Ishikawa (cell line): ENCODE results near the gene ZSWIM6.

Experiments
- CEBPB ChIP-seq: IDR thresholded peaks from 2 replicates; pipeline ENCODE4 v1.6.1; 2012
- CREB1 ChIP-seq: IDR thresholded peaks from 2 replicates; pipeline ENCODE4 v1.6.1; 2012; ENCODE audit warnings: low read depth
- EGR1 ChIP-seq: IDR thresholded peaks from 2 replicates; pipeline ENCODE4 v1.6.1; 2012
- EP300 ChIP-seq: IDR thresholded peaks from 2 replicates; pipeline ENCODE4 v1.6.1; 2012; ENCODE audit warnings: borderline replicate concordance
- FOXM1 ChIP-seq: IDR thresholded peaks from 2 replicates; pipeline ENCODE4 v1.6.1; 2012; ENCODE audit warnings: low read depth, borderline replicate concordance
- NFIC ChIP-seq: IDR thresholded peaks from 2 replicates; pipeline ENCODE4 v1.6.1; 2012
- RAD21 ChIP-seq: IDR thresholded peaks from 2 replicates; pipeline ENCODE4 v1.6.1; 2012; ENCODE audit warnings: low read depth
- TAF1 ChIP-seq: IDR thresholded peaks from 2 replicates; pipeline ENCODE4 v1.6.1; 2012; ENCODE audit warnings: low read depth, mild to moderate bottlenecking
- TCF12 ChIP-seq: IDR thresholded peaks from 2 replicates; pipeline ENCODE4 v1.6.1; 2012; ENCODE audit warnings: low read depth
- TEAD4 ChIP-seq: IDR thresholded peaks from 2 replicates; pipeline ENCODE4 v1.6.1; 2012
- YY1 ChIP-seq: IDR thresholded peaks from 2 replicates; pipeline ENCODE4 v1.6.1; 2012; ENCODE audit warnings: low read depth
- ZBTB7A ChIP-seq: IDR thresholded peaks from 2 replicates; pipeline ENCODE4 v1.6.1; 2012; ENCODE audit warnings: low read depth
- TF ChIP-seq, protein P1 (sequence below): IDR thresholded peaks from 2 replicates; pipeline ENCODE4 v1.6.1; 2012
- TF ChIP-seq, protein P2 (sequence below): IDR thresholded peaks from 2 replicates; pipeline ENCODE4 v1.6.1; 2012
- TF ChIP-seq, protein P3 (sequence below): IDR thresholded peaks from 2 replicates; pipeline ENCODE4 v1.6.1; 2012; ENCODE audit warnings: low read depth, mild to moderate bottlenecking

ZSWIM6 gene

DNA sequence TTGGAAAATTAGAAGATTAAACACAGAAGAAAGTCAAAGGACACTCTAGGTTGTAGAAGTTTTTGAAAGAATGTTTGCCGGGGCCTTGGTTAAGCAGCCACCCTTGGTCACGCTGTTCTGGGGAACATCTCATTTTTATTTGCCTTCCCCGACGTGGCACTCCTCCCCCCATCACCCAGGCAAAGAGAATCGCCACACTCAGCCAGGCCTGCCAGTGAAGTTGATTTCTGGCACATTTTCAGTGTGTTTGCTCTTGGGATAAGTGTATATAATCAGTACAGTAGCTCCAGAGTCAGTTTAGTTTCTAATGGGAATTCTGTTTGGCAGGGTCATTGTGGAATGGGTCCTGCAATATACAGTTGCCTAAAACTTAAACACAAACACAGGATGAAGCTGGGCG lies 243.5 kb downstream of the ZSWIM6 start:
- TF ChIP-seq EGR1 (no peak), NFIC (no peak)

DNA sequence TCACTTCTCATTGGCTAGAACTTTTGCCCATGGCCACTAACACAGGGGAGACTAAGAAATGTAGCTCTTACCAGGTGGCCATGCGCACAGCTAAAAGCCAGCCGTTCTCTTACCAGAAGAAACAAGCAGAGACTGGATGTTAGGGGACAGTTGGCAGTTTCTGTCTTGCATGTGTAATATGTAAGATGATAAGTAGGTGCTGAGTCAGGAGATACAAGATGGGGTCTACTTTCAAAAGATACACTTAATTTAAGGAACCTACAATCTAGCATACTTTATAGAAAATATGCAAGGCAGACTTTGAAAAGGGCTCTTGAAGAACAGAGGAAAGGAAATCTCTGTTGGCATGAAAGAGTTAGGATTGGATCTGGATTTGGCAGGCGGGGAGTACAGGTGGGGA lies 244.5 kb downstream of the ZSWIM6 start:
- TF ChIP-seq TEAD4 (no peak), TAF1 (no peak), TCF12 (no peak), CREB1 (no peak), NFIC (no peak), FOXM1 (no peak), RAD21 (no peak), EGR1 (no peak)
- TF ChIP-seq, protein P1, sequence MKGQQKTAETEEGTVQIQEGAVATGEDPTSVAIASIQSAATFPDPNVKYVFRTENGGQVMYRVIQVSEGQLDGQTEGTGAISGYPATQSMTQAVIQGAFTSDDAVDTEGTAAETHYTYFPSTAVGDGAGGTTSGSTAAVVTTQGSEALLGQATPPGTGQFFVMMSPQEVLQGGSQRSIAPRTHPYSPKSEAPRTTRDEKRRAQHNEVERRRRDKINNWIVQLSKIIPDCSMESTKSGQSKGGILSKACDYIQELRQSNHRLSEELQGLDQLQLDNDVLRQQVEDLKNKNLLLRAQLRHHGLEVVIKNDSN, result no peak

DNA sequence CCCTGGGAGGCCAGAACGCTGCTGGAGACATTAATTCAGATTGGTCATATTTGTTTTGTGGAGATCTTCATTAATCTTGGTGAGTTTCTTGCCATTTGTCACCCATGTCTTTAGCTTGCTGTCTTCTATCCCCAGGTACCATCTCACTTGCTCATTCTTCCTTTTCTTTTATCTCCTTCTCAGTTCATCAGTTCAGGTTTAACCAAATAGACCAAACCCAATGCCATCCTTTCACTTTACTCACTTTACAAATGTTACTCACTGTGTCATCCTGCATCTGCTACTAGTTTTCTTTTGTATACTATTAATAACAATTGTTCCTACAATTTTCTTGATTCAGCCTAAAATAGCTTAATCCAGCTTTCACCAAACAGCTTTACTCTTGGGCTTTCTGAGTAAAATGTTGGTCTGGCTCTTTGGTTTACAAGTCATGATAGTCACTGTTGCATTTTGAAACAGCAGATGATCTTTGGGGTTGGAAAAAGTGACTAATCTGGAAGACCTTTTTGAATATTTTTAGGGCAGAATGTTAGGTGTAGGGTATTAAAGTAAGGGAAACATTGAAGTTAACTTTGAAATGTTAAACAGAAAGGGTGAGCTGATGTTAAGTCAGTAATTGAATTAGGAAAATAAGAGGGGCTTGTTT lies 246.9 kb downstream of the ZSWIM6 start:
- TF ChIP-seq CREB1, result no peak
- no peak for TF ChIP-seq CEBPB
- TF ChIP-seq, protein P1, result no peak
- TF ChIP-seq TEAD4, result no peak
- no peak for TF ChIP-seq NFIC
- TF ChIP-seq RAD21, result no peak
- no peak for TF ChIP-seq EGR1
- TF ChIP-seq FOXM1, result no peak
- TF ChIP-seq YY1, result no peak

DNA sequence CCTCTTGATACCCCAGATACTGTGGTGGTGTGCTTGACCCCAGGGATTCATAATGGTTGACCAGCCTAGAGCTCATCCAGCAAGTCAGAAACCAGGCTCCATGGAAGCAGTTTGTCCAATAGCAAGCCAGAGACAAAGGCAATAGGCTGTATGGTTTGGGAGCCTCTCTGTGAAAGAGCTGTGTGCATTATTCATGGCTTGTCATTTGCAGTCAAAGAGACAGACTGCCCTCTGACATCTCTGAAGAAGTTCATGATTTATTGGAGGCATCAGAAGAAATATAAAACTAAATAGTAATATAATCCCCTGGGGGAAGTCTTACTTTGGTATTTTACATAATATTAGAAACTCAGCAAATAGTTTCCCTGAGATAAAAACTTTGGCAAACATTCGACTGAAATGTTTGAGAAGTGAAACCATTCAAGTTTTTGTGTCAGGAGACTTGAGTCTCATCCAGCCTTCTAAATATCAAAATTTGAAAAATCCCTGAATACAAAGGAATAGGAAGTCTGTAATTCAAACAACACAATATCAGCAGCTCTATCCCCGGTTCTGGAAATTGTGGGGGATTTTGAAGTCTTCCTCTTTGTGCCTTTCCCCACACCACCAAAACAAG lies 250.3 kb downstream of the ZSWIM6 start:
- TF ChIP-seq, protein P2, sequence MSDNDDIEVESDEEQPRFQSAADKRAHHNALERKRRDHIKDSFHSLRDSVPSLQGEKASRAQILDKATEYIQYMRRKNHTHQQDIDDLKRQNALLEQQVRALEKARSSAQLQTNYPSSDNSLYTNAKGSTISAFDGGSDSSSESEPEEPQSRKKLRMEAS, result no peak
- no peak for TF ChIP-seq TEAD4
- no peak for TF ChIP-seq YY1
- no peak for TF ChIP-seq EGR1

DNA sequence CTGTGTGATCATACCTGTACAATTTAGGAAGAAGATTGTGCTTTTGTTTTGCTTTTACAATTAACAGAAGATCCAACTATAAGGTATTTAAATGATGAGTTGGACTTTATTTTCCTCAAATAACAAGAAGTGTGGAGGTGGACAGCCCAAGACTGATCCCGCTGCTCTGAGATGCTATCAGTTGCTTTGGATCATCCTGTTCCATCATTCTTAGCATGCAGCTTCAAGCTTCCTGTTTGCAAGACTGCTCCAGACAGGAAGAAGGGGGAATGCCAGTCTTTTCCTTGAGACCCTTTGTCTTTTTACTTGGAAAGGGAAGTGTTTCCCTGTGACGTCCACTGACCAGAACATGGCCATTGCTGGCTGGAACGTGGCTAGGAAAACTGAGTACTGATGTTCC lies 250.8 kb downstream of the ZSWIM6 start:
- TF ChIP-seq RAD21 (no peak), TEAD4 (no peak), EGR1 (no peak), TCF12 (no peak), NFIC (no peak), TAF1 (no peak), ZBTB7A (no peak)
- TF ChIP-seq, protein P2, result no peak
- TF ChIP-seq, protein P3, sequence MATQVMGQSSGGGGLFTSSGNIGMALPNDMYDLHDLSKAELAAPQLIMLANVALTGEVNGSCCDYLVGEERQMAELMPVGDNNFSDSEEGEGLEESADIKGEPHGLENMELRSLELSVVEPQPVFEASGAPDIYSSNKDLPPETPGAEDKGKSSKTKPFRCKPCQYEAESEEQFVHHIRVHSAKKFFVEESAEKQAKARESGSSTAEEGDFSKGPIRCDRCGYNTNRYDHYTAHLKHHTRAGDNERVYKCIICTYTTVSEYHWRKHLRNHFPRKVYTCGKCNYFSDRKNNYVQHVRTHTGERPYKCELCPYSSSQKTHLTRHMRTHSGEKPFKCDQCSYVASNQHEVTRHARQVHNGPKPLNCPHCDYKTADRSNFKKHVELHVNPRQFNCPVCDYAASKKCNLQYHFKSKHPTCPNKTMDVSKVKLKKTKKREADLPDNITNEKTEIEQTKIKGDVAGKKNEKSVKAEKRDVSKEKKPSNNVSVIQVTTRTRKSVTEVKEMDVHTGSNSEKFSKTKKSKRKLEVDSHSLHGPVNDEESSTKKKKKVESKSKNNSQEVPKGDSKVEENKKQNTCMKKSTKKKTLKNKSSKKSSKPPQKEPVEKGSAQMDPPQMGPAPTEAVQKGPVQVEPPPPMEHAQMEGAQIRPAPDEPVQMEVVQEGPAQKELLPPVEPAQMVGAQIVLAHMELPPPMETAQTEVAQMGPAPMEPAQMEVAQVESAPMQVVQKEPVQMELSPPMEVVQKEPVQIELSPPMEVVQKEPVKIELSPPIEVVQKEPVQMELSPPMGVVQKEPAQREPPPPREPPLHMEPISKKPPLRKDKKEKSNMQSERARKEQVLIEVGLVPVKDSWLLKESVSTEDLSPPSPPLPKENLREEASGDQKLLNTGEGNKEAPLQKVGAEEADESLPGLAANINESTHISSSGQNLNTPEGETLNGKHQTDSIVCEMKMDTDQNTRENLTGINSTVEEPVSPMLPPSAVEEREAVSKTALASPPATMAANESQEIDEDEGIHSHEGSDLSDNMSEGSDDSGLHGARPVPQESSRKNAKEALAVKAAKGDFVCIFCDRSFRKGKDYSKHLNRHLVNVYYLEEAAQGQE, result no peak

DNA sequence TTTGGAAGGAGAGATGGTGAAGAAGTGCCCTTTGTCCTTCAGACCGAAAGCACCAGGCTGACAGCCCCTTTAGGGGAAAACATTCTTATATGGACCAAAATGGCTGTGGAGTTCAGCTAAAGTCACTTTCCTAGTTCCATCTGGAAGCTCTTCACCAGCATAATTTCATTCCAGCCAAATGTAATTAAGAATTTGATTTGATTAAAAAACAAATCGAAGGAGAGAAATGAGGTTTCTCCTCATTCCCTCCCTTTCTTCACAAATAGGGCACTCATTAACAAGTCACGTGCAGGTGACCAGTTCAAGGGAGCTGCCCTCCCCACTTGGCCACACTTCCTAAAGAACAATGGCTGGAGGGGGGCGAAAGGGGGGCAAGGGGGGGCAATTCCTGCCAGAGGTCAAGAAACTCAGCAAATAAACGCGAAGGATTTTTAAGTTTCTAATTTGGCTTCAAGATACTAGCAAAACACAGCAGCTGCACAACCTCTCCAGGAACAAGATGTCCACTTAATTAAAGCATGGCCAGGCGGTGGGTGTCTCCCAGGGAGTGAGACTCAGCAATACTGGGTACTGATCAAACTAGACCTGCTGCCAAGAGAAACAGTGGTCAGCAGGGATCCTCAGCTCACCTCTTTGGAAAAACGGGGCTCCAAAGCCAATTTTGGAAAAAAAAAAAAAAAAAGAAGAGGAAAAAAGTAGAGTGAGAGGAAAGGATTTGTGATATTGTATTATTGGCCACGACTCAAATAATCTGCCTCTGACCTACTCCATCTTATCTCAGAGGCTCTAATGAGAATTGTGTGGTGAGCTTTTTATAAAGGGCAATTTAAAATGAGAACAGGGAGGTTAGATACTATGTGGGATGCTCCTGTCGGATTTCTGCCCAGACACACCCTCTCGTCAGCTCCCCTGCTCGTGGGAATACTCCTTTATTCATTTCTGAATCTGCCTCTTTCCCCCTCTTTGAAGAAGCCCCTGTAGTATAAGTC lies 254.3 kb downstream of the ZSWIM6 start:
- TF ChIP-seq, protein P3, result no peak
- TF ChIP-seq, protein P1, result no peak
- no peak for TF ChIP-seq EP300
- no peak for TF ChIP-seq TAF1
- no peak for TF ChIP-seq CREB1
- TF ChIP-seq, protein P2, result no peak
- no peak for TF ChIP-seq ZBTB7A
- no peak for TF ChIP-seq TEAD4
